ENCODE measurements around the gene PKNOX1. TPM values are rescaled to one million over a fixed set of nuclear protein-coding genes. Genes with fewer than 3 reads are reported as not detected.

The PKNOX1 gene
- 16.6 and 30.0 TPM in 2 replicates for total RNA-seq

GRCh38 chr21:42973991-42974831 is at the start of gene PKNOX1:
Gene PKNOX1, plus strand, starts transcription at chr21:42974562. Its CDS starts 29,820 bp downstream, at chr21:43004382.

GRCh38 chr21:42925114-42925926 is 49.0 kb upstream of the PKNOX1 start, which contains the start of gene ERVH48-1:
Gene ERVH48-1, minus strand, starts transcription at chr21:42925630. Its CDS starts 6,624 bp downstream, at chr21:42919006.

GRCh38 chr21:43075170-43076022 is 101.0 kb downstream of the PKNOX1 start, which contains the start of gene CBS:
Gene CBS, minus strand, starts transcription at chr21:43075835. Its CDS starts 3,642 bp downstream, at chr21:43072193.

Other genes starting within 250 kb of the PKNOX1 start
- gene WDR4, start 95.0 kb upstream of the PKNOX1 start, total RNA-seq, result 16.7 and 19.9 TPM in 2 replicates
- 27.1 and 56.4 TPM in 2 replicates for gene NDUFV3, start 81.3 kb upstream of the PKNOX1 start, total RNA-seq
- gene ERVH48-1, start 48.9 kb upstream of the PKNOX1 start, total RNA-seq, result under 0.01 TPM in 1 of 2 replicates, not detected in the other
- 33.1 and 138 TPM in 2 replicates for gene CBS, start 101.3 kb downstream of the PKNOX1 start, total RNA-seq
- gene U2AF1, start 133.0 kb downstream of the PKNOX1 start, total RNA-seq, result 29.1 and 39.6 TPM in 2 replicates
- not detected in 2 replicates for gene CRYAA, start 194.4 kb downstream of the PKNOX1 start, total RNA-seq

Data from uterine smooth muscle cell (primary cell).